PFSK-1 (cell line): ENCODE data around the gene SORBS1.

Experiments
- FOXP2 ChIP-seq: optimal IDR thresholded peaks from 2 replicates; pipeline ENCODE3; 2011; ENCODE audit warnings: borderline replicate concordance, control low read depth, inconsistent platforms; ENCODE audit not compliant: insufficient read depth; ENCODE audit errors: extremely low read length, extremely low read depth
- POLR2AphosphoS5 ChIP-seq: IDR thresholded peaks from 2 replicates; pipeline ENCODE4 v1.6.1; 2012; ENCODE audit warnings: low read depth, mild to moderate bottlenecking, control low read depth, low read length, moderate library complexity
- TAF1 ChIP-seq: IDR thresholded peaks from 2 replicates; pipeline ENCODE4 v1.6.1; 2012; ENCODE audit warnings: low read length, control low read depth, borderline replicate concordance; ENCODE audit not compliant: insufficient read depth

DNA sequence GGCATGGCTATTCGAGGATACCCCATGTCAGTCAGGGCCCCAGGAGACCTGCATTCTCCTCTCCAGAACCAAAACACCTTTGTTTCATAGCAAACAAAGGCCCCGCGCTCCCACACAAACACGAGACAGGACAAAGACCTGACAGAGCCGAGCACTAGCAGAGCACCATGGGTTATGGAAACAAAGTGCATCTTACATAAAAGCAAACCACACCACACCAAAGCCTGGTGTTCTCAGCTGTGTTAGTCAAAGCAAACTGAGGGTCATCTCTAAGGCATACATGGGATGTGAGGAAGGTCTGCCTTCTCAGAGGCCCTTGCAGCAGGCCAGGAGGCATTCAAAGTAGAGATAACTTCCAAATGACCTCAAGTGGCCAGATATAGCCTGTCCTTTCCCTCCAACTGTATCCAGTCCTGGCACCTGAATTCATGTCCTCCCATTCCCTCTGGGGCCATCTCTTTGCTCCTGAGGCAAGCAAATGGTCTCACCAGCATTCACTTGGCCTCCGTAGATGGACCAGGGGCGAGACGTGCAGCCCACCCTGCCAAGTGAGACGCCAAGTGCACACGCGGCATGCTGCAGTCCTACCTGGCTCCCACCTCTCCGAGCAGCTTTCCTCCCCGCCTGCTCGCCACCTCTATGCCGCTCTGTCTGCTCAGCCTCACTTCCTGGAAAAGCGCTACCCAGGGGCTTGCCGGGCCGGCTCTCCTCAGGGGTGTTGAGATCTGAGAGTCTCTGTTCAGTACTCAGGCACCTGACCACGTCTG lies 225.1 kb downstream of the SORBS1 start:
- TF ChIP-seq TAF1 (no peak), POLR2AphosphoS5 (no peak), FOXP2 (no peak)
